DOHH2 (cell line): ENCODE data around the gene RTF2.

Source experiments
- EZH2phosphoT487 ChIP-seq: fragments of 200-600 bp; sonication (generic); IDR thresholded peaks from 2 replicates; pipeline ENCODE4 v1.6.1; 2017; ENCODE audit warnings: borderline replicate concordance, mild to moderate bottlenecking, antibody characterized with exemption, low read length, moderate library complexity, mixed read lengths
- TF ChIP-seq, protein P1 (sequence below): fragments of 200-600 bp; sonication (generic); IDR thresholded peaks from one replicate; pipeline ENCODE4 v1.5.1; 2014; ENCODE audit warnings: antibody characterized with exemption, mild to moderate bottlenecking, low read depth, low read length; ENCODE audit not compliant: poor library complexity, severe bottlenecking

DNA sequence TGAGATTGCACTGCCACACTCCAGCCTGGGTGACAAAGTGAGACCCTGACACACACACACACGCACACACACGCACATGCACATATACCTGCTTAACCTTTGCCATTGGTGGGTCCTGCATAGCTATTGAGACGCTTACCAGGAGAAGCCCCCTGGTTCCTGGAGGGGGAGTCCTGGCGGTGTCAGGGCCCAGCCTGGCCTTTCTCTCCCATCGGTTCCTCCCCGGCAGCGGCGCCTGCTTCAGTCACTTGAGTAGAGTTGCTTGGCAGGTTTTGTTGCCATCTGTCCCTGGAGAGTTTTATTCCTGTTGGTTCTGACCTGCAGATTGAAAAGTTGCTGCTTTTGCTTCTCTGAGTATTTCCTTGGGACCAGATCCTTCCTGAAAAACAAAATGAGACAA is 35.5 kb downstream of the RTF2 start:
- TF ChIP-seq, protein P1, sequence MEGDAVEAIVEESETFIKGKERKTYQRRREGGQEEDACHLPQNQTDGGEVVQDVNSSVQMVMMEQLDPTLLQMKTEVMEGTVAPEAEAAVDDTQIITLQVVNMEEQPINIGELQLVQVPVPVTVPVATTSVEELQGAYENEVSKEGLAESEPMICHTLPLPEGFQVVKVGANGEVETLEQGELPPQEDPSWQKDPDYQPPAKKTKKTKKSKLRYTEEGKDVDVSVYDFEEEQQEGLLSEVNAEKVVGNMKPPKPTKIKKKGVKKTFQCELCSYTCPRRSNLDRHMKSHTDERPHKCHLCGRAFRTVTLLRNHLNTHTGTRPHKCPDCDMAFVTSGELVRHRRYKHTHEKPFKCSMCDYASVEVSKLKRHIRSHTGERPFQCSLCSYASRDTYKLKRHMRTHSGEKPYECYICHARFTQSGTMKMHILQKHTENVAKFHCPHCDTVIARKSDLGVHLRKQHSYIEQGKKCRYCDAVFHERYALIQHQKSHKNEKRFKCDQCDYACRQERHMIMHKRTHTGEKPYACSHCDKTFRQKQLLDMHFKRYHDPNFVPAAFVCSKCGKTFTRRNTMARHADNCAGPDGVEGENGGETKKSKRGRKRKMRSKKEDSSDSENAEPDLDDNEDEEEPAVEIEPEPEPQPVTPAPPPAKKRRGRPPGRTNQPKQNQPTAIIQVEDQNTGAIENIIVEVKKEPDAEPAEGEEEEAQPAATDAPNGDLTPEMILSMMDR = no peak
- no peak for TF ChIP-seq EZH2phosphoT487
